Loucy (cell line): ENCODE measurements around the gene PPARG.

Source experiments
- H2AFZ ChIP-seq: fragments of 200-600 bp; sonication (generic); 2 replicates; pipeline ENCODE4 v1.6.0; 2016; ENCODE audit warnings: antibody characterized with exemption, mild to moderate bottlenecking, low read length, moderate library complexity
- H3F3A ChIP-seq: fragments of 200-600 bp; 2 replicates; pipeline ENCODE4 v1.6.0; 2016; ENCODE audit warnings: antibody characterized with exemption, low read depth, mild to moderate bottlenecking
- H3K27me3 ChIP-seq: fragments of 200-600 bp; sonication (generic); 2 replicates; pipeline ENCODE4 v1.6.1; 2014; ENCODE audit warnings: low read length, mild to moderate bottlenecking; ENCODE audit not compliant: insufficient read depth, poor library complexity, severe bottlenecking
- H3K36me3 ChIP-seq: fragments of 200-600 bp; sonication (generic); 2 replicates; pipeline ENCODE4 v1.6.1; 2016; ENCODE audit warnings: low read length; ENCODE audit not compliant: insufficient read depth
- H3K4me1 ChIP-seq: fragments of 200-600 bp; sonication (generic); 2 replicates; pipeline ENCODE4 v1.5.1; 2014; ENCODE audit warnings: low read length, mild to moderate bottlenecking; ENCODE audit not compliant: insufficient read depth, poor library complexity, severe bottlenecking
- H3K4me2 ChIP-seq: fragments of 200-600 bp; sonication (generic); 2 replicates; pipeline ENCODE4 v1.6.0; 2014; ENCODE audit warnings: antibody characterized with exemption, low read length, low read depth, mild to moderate bottlenecking; ENCODE audit not compliant: poor library complexity, severe bottlenecking
- H3K4me3 ChIP-seq: fragments of 200-600 bp; sonication (generic); 2 replicates; pipeline ENCODE4 v1.5.1; 2014; ENCODE audit warnings: low read length, mild to moderate bottlenecking, mixed read lengths; ENCODE audit not compliant: poor library complexity, severe bottlenecking
- H3K79me2 ChIP-seq: fragments of 200-600 bp; sonication (generic); 2 replicates; pipeline ENCODE4 v1.6.1; 2014; ENCODE audit warnings: low read length; ENCODE audit not compliant: insufficient read depth
- H3K9ac ChIP-seq: fragments of 200-600 bp; sonication (generic); 2 replicates; pipeline ENCODE4 v1.6.0; 2014; ENCODE audit warnings: mild to moderate bottlenecking, low read depth, low read length, moderate library complexity; ENCODE audit not compliant: poor library complexity, severe bottlenecking
- H3K9me2 ChIP-seq: fragments of 200-600 bp; sonication (generic); replicated peaks from 2 replicates; pipeline ENCODE4 v1.6.1; 2016; ENCODE audit warnings: low read depth, low read length, mixed read lengths
- H3K9me3 ChIP-seq: fragments of 200-600 bp; sonication (generic); 2 replicates; pipeline ENCODE4 v1.6.1; 2014; ENCODE audit warnings: mild to moderate bottlenecking, antibody characterized with exemption, low read length, low read depth; ENCODE audit not compliant: insufficient read depth
- H4K20me1 ChIP-seq: fragments of 200-600 bp; sonication (generic); 2 replicates; pipeline ENCODE4 v1.6.0; 2014; ENCODE audit warnings: antibody characterized with exemption, low read length, mild to moderate bottlenecking; ENCODE audit not compliant: insufficient read depth, poor library complexity, severe bottlenecking
- CTCF ChIP-seq: fragments of 200-600 bp; sonication (generic); conservative IDR thresholded peaks from 2 replicates; pipeline ENCODE4 v1.5.1; 2014; ENCODE audit warnings: mild to moderate bottlenecking, antibody characterized with exemption, low read length
- EZH2phosphoT487 ChIP-seq: fragments of 200-600 bp; IDR thresholded peaks from 2 replicates; pipeline ENCODE4 v1.6.1; 2018; ENCODE audit warnings: antibody characterized with exemption, mild to moderate bottlenecking, moderate library complexity, borderline replicate concordance

PPARG gene

GRCh38 chr3:12454076-12454815, 165.4 kb downstream of the PPARG start:
- H2AFZ ChIP-seq: no peak overlapping the region
- H3K4me3 ChIP-seq: no peak overlapping the region
- no peaks in the 10 kb centered on the region for H3K4me1 ChIP-seq
- no peaks in the 10 kb centered on the region for H3K27me3 ChIP-seq
- no peaks in the 10 kb centered on the region for H3K9me2 ChIP-seq
- H3K4me2 ChIP-seq: no peak overlapping the region
- no peaks in the 10 kb centered on the region for H4K20me1 ChIP-seq
- no peaks in the 10 kb centered on the region for H3K36me3 ChIP-seq
- H3K9me3 ChIP-seq: no peaks in the 10 kb centered on the region
- TF ChIP-seq EZH2phosphoT487 (no peak), CTCF (no peak)
- H3F3A ChIP-seq: no peaks in the 10 kb centered on the region
- no peak overlapping the region for H3K9ac ChIP-seq
- H3K79me2 ChIP-seq: no peaks in the 10 kb centered on the region

GRCh38 chr3:12454816-12455121, 165.9 kb downstream of the PPARG start:
- H2AFZ ChIP-seq: no peak overlapping the region
- no peaks in the 10 kb centered on the region for H3K36me3 ChIP-seq
- TF ChIP-seq CTCF (no peak), EZH2phosphoT487 (no peak)
- no peaks in the 10 kb centered on the region for H3K27me3 ChIP-seq
- no peak overlapping the region for H3K4me2 ChIP-seq
- no peaks in the 10 kb centered on the region for H3K4me1 ChIP-seq
- no peaks in the 10 kb centered on the region for H4K20me1 ChIP-seq
- no peaks in the 10 kb centered on the region for H3F3A ChIP-seq
- no peak overlapping the region for H3K9ac ChIP-seq
- no peaks in the 10 kb centered on the region for H3K79me2 ChIP-seq
- no peaks in the 10 kb centered on the region for H3K9me2 ChIP-seq
- H3K9me3 ChIP-seq: no peaks in the 10 kb centered on the region
- no peak overlapping the region for H3K4me3 ChIP-seq

DNA sequence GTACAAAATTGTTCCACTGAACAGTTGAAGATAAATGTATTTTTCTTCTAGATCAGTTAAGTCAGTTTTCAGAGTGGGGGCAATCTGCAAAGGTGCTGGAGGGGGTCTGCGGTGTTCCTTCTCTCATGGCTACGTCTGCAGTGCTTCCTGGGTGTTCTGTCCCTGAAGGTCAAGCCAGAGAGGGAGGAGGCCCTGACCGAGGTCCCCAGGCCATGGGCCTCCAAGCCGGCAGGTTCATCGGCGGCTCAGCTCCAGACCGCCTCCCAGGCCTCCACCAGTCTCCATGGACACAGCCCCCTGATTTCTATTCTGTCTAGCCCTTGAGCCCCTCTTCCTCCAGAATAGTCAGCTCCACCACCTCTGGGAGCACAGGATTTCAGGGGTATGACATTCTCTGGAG, 166.9 kb downstream of the PPARG start:
- no peaks in the 10 kb centered on the region for H3F3A ChIP-seq
- no peak overlapping the region for H3K4me2 ChIP-seq
- no peaks in the 10 kb centered on the region for H3K79me2 ChIP-seq
- H3K9me2 ChIP-seq: no peaks in the 10 kb centered on the region
- no peak overlapping the region for H2AFZ ChIP-seq
- TF ChIP-seq CTCF (no peak), EZH2phosphoT487 (no peak)
- H3K36me3 ChIP-seq: no peaks in the 10 kb centered on the region
- peaks cover 3% of the 10 kb centered on the region for H3K4me1 ChIP-seq
- no peak overlapping the region for H3K9ac ChIP-seq
- no peaks in the 10 kb centered on the region for H4K20me1 ChIP-seq
- H3K9me3 ChIP-seq: no peaks in the 10 kb centered on the region
- H3K4me3 ChIP-seq: no peak overlapping the region
- no peaks in the 10 kb centered on the region for H3K27me3 ChIP-seq
